A673 (cell line): ENCODE results near the gene ABCC11. TPM values are rescaled to one million over a fixed set of nuclear protein-coding genes. Genes with fewer than 3 reads are reported as not detected.

Experiments used
- BruUV-seq: library from RNA; stranded (reverse); fragments of 400-500 nt; replicated peaks from 2 replicates; lab custom pipeline; 2021; lab: Mats Ljungman, UMichigan
- CTCF ChIA-PET: fragments of 300-600 bp; sonication (Branson Sonifier 250); formaldehyde crosslinking; loops from one replicate; lab custom pipeline; 2022; ENCODE audit warnings: antibody characterized with exemption; lab: Charles Lee
- POLR2A ChIA-PET: fragments of 300-600 bp; sonication (Branson Sonifier 250); formaldehyde crosslinking; loops from one replicate; lab custom pipeline; 2022; ENCODE audit warnings: antibody characterized with exemption; ENCODE audit not compliant: low non-redundant PET; lab: Charles Lee
- DNase-seq: peaks from one replicate; pipeline ENCODE4 v3.0.0-alpha.2; 2015; ENCODE audit warnings: low spot score
- H3K27ac ChIP-seq: fragments of 200-600 bp; sonication (generic); 2 replicates; pipeline ENCODE4 v1.5.1; 2016; ENCODE audit warnings: mixed run types, low read depth, mild to moderate bottlenecking, mixed read lengths, antibody characterized with exemption, low read length; ENCODE audit not compliant: poor library complexity, severe bottlenecking
- H3K27me3 ChIP-seq: fragments of 200-600 bp; sonication (generic); replicated peaks from 2 replicates; pipeline ENCODE4 v1.6.1; 2017; ENCODE audit warnings: mixed run types, low read depth, mild to moderate bottlenecking, mixed read lengths, antibody characterized with exemption, low read length; ENCODE audit not compliant: insufficient read depth, poor library complexity
- H3K36me3 ChIP-seq: fragments of 200-600 bp; sonication (generic); 2 replicates; pipeline ENCODE4 v1.6.1; 2016; ENCODE audit warnings: mixed run types, mild to moderate bottlenecking, mixed read lengths, antibody characterized with exemption, low read length; ENCODE audit not compliant: insufficient read depth, poor library complexity, severe bottlenecking
- H3K4me1 ChIP-seq: fragments of 200-600 bp; sonication (generic); 2 replicates; pipeline ENCODE4 v1.6.1; 2017; ENCODE audit warnings: mixed run types, mild to moderate bottlenecking, mixed read lengths, antibody characterized with exemption, low read length; ENCODE audit not compliant: insufficient read depth, poor library complexity, severe bottlenecking
- H3K4me3 ChIP-seq: fragments of 200-600 bp; sonication (generic); 2 replicates; pipeline ENCODE4 v1.5.1; 2016; ENCODE audit warnings: low read depth, mixed run types, mild to moderate bottlenecking, mixed read lengths, low read length; ENCODE audit not compliant: poor library complexity, severe bottlenecking
- H3K9me3 ChIP-seq: fragments of 200-600 bp; sonication (generic); 2 replicates; pipeline ENCODE4 v1.6.1; 2016; ENCODE audit warnings: mixed run types, low read depth, mild to moderate bottlenecking, mixed read lengths, antibody characterized with exemption, low read length; ENCODE audit not compliant: poor library complexity, severe bottlenecking
- EZH2 ChIP-seq: fragments of 200-600 bp; sonication (generic); IDR thresholded peaks from 2 replicates; pipeline ENCODE4 v1.6.1; 2017; ENCODE audit warnings: borderline replicate concordance, low read depth, mild to moderate bottlenecking, mixed read lengths, antibody characterized with exemption, low read length; ENCODE audit not compliant: poor library complexity, severe bottlenecking
- intact Hi-C: fragments of 100-400 bp; cut with micrococcal nuclease; formaldehyde crosslinking; loops from one replicate; pipeline ENCODE4 v1.10.0; 2022; ENCODE audit not compliant: unreplicated experiment
- total RNA-seq: library from RNA; stranded (reverse); gene quantifications from 2 replicates; pipeline ENCODE4 v1.2.3, GENCODE V29; 2021
- TF ChIP-seq, protein P1 (sequence below): fragments of 300-800, 200-600 bp; sonication (generic); conservative IDR thresholded peaks from 2 replicates; pipeline ENCODE4 v1.5.1; 2017; ENCODE audit warnings: low read depth, mild to moderate bottlenecking, antibody characterized with exemption, low read length, moderate library complexity, mixed read lengths

The ABCC11 gene
- total RNA-seq, 1 experiment from 2014 or later, result not detected

DNA sequence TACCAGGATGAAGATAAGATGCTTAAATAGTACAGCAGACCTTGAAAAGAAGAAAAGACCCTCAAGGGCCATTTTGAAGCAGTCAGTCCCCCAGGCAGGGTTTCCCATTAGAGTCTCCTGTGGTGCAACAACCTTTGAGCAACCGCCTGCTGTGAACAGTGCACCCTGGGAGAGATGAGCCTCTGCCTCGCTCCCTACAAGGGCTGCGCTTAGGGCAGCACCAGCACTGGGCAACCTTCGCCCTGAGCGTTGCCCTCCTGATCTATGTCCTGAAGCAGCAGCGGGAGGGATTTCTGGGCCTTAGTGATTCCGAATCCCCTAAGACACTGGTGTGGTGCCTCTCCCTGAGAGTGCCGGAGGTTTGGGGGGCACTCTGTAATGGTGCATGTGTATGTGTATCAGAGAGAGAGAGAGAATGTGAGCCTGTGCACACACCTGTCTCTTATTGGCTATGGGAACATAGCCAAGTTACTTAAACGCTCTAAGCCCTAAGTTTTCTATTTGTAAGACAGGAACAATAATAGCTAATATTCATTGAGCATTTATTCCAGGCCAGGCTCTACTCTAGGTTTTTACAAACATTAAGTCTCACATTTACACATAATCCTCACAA, 66.4 kb downstream of the ABCC11 start:
- Histone ChIP-seq H3K27me3 (no peaks in the 10 kb centered on the region), H3K4me1 (no peaks in the 10 kb centered on the region), H3K9me3 (no peaks in the 10 kb centered on the region), H3K4me3 (no peak overlapping the region), H3K36me3 (no peaks in the 10 kb centered on the region), H3K27ac (no peak overlapping the region)
- TF ChIP-seq EZH2, result no peak
- TF ChIP-seq, protein P1, sequence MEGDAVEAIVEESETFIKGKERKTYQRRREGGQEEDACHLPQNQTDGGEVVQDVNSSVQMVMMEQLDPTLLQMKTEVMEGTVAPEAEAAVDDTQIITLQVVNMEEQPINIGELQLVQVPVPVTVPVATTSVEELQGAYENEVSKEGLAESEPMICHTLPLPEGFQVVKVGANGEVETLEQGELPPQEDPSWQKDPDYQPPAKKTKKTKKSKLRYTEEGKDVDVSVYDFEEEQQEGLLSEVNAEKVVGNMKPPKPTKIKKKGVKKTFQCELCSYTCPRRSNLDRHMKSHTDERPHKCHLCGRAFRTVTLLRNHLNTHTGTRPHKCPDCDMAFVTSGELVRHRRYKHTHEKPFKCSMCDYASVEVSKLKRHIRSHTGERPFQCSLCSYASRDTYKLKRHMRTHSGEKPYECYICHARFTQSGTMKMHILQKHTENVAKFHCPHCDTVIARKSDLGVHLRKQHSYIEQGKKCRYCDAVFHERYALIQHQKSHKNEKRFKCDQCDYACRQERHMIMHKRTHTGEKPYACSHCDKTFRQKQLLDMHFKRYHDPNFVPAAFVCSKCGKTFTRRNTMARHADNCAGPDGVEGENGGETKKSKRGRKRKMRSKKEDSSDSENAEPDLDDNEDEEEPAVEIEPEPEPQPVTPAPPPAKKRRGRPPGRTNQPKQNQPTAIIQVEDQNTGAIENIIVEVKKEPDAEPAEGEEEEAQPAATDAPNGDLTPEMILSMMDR, result no peak
- DNase-seq, result no peak
- CTCF ChIA-PET, result no interaction called here
- no TSS peak for BruUV-seq
- intact Hi-C loops, result no loop called here
- POLR2A ChIA-PET, result no interaction called here

DNA sequence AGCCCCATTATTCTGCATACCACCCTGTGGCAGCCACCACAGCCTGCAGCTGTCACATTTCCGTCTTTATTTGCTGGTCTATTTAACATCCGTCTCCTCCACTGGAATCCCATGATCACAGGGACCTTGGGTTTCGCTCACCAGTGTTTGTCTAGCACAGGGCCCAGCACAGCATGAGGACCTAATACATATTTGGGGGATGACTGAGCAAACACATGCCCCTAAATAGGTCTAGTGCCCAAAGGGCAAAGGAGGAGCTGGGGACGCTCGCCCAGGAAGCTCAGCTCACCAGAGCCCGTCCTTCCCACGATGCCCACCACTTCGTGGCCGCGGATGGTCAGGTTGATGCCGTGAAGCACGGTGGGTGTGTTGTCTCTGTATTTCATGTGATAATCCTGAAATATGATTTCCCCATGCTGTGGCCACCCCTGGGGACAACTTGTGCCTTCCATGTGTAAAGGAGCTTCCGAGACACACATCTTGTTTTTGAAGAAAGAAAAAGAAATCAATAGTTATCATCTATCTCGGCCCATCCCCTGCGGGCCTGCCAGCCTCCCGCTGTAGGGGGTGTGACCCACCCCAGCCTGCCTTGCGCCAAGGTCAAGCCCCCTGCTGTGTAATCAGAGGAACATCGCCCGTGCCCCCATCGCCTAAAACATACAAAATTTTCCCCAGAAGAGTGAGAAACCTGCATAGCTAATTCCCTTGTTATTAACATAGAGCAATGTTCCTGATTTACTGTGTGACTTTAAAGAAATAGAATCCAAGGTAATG, 70.5 kb downstream of the ABCC11 start:
- DNase-seq, result no peak
- BruUV-seq, result no TSS peak
- Histone ChIP-seq H3K4me3 (no peak overlapping the region), H3K27me3 (no peaks in the 10 kb centered on the region), H3K27ac (no peak overlapping the region), H3K4me1 (no peaks in the 10 kb centered on the region), H3K9me3 (no peaks in the 10 kb centered on the region), H3K36me3 (no peaks in the 10 kb centered on the region)
- intact Hi-C loops, result no loop called here
- POLR2A ChIA-PET, result no interaction called here
- CTCF ChIA-PET, result no interaction called here
- TF ChIP-seq, protein P1, result no peak
- no peak for TF ChIP-seq EZH2

- H3K9me3 ChIP-seq, result no peaks in the 10 kb centered on the region
- H3K27me3 ChIP-seq, result no peaks in the 10 kb centered on the region
- no peak overlapping the region for H3K4me3 ChIP-seq
- TF ChIP-seq EZH2, result no peak
- TF ChIP-seq, protein P1, result no peak
- H3K27ac ChIP-seq, result no peak overlapping the region
- CTCF ChIA-PET, result interaction anchor here (2.1 kb wide), 1 partner anchor 9 kb away, joined by 10 read pairs; no protein-coding TSS in a partner anchor
- BruUV-seq, result no TSS peak
- peak; percentile 16 for DNase-seq
- intact Hi-C loops, result no loop called here
- no peaks in the 10 kb centered on the region for H3K36me3 ChIP-seq
- no peaks in the 10 kb centered on the region for H3K4me1 ChIP-seq
- POLR2A ChIA-PET, result no interaction called here
Observed at GRCh38 chr16:48173889-48174288, 73.5 kb downstream of the ABCC11 start.
